GM12872 (cell line): ENCODE results near the gene HDHD3.

Experiments
- TF ChIP-seq, protein P1 (sequence below): IDR thresholded peaks from 3 replicates; pipeline ENCODE4 v1.5.1; 2011; ENCODE audit warnings: low read depth, mild to moderate bottlenecking, low read length, moderate library complexity; ENCODE audit not compliant: insufficient read depth

The HDHD3 gene

DNA sequence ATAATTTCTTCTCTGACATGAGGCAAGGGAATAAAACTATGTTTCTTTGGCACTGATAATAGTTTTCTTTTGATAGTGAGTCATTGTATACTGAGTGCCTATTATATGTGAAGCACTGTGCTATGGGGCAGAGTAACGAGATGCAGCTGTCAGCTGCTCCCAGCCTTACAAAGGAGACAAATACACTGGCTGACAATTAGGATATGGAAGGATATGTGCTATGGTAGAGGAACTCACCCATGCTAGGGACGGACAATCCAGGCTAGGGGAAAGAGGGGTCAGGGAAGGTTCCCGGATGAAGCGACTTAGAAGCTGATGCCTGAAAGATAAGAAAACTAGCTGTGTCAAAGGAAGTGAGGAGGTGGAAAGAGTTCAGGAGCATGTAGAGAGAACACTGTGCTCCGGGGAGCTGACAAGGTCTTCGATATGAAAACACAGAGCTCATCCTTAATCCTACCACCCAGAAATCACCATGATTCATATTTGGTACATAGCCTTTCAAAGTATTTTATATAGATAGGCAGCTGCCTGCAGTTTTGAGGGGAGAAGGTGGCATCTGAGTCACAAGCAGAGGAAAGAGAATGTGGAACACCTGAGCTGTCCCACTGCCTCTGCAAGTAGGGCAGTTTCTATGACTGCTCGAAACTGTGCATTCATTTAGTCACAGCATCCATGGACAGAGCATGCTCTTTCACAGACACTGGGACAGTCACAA lies 15.3 kb downstream of the HDHD3 start:
- TF ChIP-seq, protein P1, sequence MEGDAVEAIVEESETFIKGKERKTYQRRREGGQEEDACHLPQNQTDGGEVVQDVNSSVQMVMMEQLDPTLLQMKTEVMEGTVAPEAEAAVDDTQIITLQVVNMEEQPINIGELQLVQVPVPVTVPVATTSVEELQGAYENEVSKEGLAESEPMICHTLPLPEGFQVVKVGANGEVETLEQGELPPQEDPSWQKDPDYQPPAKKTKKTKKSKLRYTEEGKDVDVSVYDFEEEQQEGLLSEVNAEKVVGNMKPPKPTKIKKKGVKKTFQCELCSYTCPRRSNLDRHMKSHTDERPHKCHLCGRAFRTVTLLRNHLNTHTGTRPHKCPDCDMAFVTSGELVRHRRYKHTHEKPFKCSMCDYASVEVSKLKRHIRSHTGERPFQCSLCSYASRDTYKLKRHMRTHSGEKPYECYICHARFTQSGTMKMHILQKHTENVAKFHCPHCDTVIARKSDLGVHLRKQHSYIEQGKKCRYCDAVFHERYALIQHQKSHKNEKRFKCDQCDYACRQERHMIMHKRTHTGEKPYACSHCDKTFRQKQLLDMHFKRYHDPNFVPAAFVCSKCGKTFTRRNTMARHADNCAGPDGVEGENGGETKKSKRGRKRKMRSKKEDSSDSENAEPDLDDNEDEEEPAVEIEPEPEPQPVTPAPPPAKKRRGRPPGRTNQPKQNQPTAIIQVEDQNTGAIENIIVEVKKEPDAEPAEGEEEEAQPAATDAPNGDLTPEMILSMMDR, result no peak

DNA sequence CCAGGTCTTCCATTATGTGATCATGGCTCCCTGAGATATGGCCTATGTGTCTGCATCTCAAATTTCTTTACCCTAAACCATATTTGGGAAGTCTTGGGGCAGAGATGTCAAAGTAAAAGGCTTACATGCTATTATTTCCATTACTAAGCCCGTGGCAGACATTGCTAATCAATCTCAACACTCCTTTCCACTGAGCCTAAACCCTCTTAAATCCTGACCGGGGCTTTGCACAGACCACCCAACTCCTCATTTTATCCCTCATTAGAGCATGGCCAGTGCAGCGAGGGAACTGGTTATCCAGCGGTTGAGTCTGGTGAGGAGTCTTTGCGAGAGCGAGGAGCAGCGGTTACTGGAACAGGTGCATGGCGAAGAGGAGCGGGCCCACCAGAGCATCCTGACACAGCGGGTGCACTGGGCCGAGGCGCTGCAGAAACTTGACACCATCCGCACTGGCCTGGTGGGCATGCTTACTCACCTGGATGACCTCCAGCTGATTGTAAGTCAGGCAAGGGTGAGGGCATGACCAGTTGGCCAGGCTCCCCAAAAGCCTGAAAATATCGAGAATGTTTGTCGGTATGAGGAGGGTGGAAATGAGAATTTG lies 16.4 kb downstream of the HDHD3 start:
- TF ChIP-seq, protein P1, result no peak

DNA sequence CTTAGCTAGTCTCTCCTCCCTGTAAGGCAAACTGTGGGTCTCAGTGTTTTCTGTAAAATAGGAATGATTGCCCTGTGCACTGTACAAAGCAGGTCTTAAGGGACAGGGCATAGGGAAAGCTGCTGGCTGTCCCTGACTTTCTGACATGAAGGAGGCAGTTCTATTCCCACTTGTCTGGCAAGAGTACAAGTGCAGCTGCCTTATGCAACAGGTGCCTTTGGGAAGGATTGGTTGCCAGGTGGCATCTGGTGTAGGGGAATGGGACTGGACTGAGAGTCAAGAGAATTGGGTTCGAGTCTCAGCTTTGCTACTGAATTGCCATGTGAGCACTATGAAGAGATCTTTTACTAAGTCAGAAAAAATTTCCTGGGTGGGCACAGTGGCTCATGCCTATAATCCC lies 17.4 kb downstream of the HDHD3 start:
- TF ChIP-seq, protein P1, result no peak

DNA sequence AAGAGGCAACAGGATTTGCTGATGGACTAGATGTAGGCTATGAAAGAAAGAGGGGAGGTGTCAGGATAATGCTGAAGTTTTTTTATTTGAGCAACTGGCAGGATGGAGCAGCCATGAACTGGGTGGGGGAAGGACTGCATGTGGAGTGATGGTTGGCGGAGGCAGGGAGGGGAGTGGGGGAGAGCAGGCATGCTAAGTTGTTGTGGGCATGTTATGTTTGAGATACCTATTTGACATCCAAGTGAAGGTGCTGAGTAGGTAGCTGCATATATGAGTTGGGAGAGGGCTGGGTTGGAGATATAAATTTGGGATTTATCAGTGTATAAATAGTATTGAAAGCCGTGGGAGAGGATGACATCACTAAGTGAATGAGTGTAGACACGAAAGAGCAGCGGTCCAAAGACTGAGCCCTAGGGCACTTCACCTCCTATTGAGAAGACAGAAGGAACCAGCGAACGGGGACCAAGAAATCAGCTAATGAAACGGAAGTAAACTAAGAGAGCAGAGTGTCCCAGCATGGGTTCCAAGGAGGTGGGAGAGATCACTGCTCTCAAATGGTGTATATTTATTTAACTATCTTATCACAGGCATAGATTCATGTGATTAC lies 20.0 kb downstream of the HDHD3 start:
- TF ChIP-seq, protein P1, result no peak

DNA sequence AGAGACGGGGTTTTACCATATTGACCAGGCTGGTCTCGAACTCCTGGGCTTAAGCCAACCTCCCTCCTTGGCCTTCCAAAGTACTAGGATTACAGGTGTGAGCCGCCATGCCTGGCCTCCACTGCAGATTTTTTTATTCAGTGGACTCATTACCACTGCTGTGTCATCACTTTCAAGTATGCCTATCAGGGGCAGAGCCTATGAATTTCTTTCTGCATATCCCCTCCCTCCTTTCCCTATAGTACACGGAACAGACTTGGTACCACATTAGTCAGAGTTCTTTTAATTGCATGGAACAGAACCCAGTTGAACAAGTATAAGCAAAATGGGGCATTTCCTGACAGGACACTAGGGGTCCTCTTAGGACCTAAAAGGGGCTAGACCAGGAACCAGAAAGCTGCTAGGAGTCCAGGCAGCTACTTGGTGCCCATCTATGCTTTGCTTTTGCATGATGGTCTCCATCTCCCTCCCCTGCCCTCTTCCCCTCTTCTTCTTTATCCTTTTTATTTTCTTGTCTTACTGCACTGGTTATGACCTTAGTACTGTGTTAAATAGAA lies 21.7 kb downstream of the HDHD3 start:
- TF ChIP-seq, protein P1, result no peak

DNA sequence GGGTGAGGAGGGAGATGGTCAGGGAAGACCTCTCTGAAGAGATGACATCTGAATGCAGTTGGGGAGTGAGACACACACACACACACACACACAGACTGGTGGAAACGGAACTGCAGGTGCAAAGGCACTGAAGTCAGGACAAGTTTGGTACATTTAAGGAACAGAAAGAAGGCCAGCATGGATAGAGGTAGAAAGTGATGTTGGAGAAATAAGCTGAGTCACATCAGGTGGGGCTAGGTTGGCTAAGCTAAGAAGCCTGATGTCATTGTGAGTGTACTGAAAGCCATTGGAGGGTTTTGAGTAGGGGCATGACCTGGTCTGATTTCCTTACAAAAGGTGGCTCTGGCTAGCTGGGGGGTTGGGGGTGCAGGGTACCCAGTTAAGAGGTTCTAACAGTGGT lies 24.4 kb downstream of the HDHD3 start:
- TF ChIP-seq, protein P1, result no peak

DNA sequence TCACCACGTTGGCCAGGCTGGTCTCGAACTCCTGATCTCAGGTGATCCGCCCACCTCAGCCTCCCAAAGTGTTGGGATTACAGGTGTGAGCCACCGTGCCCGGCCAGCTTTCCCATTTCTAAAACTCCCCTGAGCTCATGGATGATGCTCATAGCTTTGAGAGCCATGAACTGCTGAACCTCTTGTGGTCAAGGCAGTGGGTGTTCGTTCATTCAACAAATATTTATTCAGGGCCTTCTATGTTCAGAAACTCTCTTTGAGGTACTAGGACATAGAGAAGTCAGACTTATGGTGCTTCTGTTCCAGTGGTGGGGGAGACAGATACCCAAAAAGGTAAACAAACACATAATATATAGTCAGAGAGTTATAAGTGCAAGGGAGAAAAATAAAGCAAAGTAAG lies 24.8 kb downstream of the HDHD3 start:
- TF ChIP-seq, protein P1, result no peak
